ENCODE measurements around the gene LYG1. TPM values are rescaled to one million over a fixed set of nuclear protein-coding genes. Genes with fewer than 3 reads are reported as not detected.

The LYG1 gene
- total RNA-seq, 1 experiment from 2014 or later, result 2.4 TPM

DNA sequence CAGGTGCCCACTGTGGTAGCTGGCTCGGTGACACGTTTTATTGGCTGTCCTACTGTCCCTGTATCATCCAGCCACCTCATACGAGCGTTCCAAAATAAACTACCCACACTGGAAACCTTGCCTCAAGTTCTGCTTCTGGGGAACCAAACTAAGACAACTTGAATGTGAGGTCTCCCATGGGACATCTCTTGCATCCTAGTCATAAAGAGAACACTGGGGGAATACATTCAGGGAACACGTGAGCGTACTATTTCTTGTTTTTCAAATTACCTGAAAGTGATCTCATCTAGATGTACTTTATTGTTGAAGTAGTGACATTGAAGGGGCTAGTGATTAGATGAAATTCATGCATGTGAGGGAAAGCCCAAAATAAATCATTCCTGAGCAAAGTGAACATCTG is 60.6 kb downstream of the LYG1 start:
- no peak overlapping the region for H3K27ac ChIP-seq (ENCODE audit: low read depth, low read length, poor library complexity, severe bottlenecking)
- no peaks in the 10 kb centered on the region for H3K36me3 ChIP-seq (ENCODE audit: insufficient read depth, low read length, poor library complexity, severe bottlenecking)
- no peaks in the 10 kb centered on the region for H3K27me3 ChIP-seq (replicated peaks; ENCODE audit: insufficient read depth, low read depth, low read length, poor library complexity)
- no peak for DNase-seq (ENCODE audit: low spot score)
- TF ChIP-seq CTCF (conservative IDR thresholded peaks at IDR 0.05; ENCODE audit: low read depth, low read length) (no peak), EZH2 (IDR thresholded peaks at IDR 0.05; ENCODE audit: borderline replicate concordance, low read depth, low read length, poor library complexity, severe bottlenecking) (no peak)
- H3K4me1 ChIP-seq (ENCODE audit: insufficient read depth, low read length, poor library complexity, severe bottlenecking), result no peaks in the 10 kb centered on the region
- H3K9me3 ChIP-seq (ENCODE audit: low read depth, low read length, poor library complexity, severe bottlenecking), result no peaks in the 10 kb centered on the region
- intact Hi-C loops (cut with micrococcal nuclease; ENCODE audit: unreplicated experiment), result no loop called here
- CTCF ChIA-PET, result no interaction called here
- POLR2A ChIA-PET (ENCODE audit: low non-redundant PET), result no interaction called here
- no peak overlapping the region for H3K4me3 ChIP-seq (ENCODE audit: low read depth, low read length, poor library complexity, severe bottlenecking)
- BruUV-seq (replicated peaks), result no TSS peak

DNA sequence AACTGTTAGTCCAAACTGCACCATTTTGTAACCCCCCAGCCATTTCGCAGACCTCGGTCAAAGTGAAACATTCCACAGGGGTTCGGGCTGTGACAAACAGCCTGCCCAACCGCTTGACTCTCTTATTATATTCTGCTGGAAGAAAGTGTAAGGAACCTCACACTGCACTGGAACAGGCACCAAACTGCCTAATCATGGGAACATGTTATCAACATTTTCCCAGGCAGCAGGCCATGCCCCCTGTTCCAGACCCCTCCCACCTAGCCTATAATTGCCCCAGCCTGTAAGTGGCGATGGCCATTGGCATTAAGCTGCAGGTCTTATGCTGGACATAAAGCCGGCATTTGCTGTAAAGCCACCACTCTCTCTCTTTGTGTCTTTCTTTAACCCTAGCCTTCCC is 62.4 kb downstream of the LYG1 start:
- no TSS peak for BruUV-seq (replicated peaks)
- no peaks in the 10 kb centered on the region for H3K27me3 ChIP-seq (replicated peaks; ENCODE audit: insufficient read depth, low read depth, low read length, poor library complexity)
- H3K4me1 ChIP-seq (ENCODE audit: insufficient read depth, low read length, poor library complexity, severe bottlenecking), result no peaks in the 10 kb centered on the region
- H3K36me3 ChIP-seq (ENCODE audit: insufficient read depth, low read length, poor library complexity, severe bottlenecking), result no peaks in the 10 kb centered on the region
- intact Hi-C loops (cut with micrococcal nuclease; ENCODE audit: unreplicated experiment), result no loop called here
- DNase-seq (ENCODE audit: low spot score), result no peak
- ChIA-PET POLR2A (ENCODE audit: low non-redundant PET) (no interaction called here), CTCF (no interaction called here)
- H3K4me3 ChIP-seq (ENCODE audit: low read depth, low read length, poor library complexity, severe bottlenecking), result no peak overlapping the region
- TF ChIP-seq CTCF (conservative IDR thresholded peaks at IDR 0.05; ENCODE audit: low read depth, low read length) (no peak), EZH2 (IDR thresholded peaks at IDR 0.05; ENCODE audit: borderline replicate concordance, low read depth, low read length, poor library complexity, severe bottlenecking) (no peak)
- H3K27ac ChIP-seq (ENCODE audit: low read depth, low read length, poor library complexity, severe bottlenecking), result no peak overlapping the region
- no peaks in the 10 kb centered on the region for H3K9me3 ChIP-seq (ENCODE audit: low read depth, low read length, poor library complexity, severe bottlenecking)

Other genes with a start within 250 kb of the LYG1 start
- gene C2orf15, start 159.5 kb downstream of the LYG1 start, total RNA-seq (2021), result 0.56 TPM in 1 of 2 replicates, not detected in the other
- 2.5 and 2.6 TPM in 2 replicates for gene TSGA10, start 146.3 kb downstream of the LYG1 start, total RNA-seq (2021)
- 6.3 and 7.4 TPM in 2 replicates for gene LIPT1, start 146.2 kb downstream of the LYG1 start, total RNA-seq (2021)
- gene MITD1, start 120.1 kb downstream of the LYG1 start, total RNA-seq (2021), result 22.3 and 25.3 TPM in 2 replicates
- 55.4 and 59.9 TPM in 2 replicates for gene MRPL30, start 120.0 kb downstream of the LYG1 start, total RNA-seq (2021)
- not detected in 2 replicates for gene LYG2, start 45.5 kb downstream of the LYG1 start, total RNA-seq (2021)
- gene TXNDC9, start 35.1 kb upstream of the LYG1 start, total RNA-seq (2021), result 39.5 and 43.0 TPM in 2 replicates
- 73.5 and 78.7 TPM in 2 replicates for gene EIF5B, start 36.2 kb upstream of the LYG1 start, total RNA-seq (2021)
- 38.1 and 41.2 TPM in 2 replicates for gene REV1, start 188.8 kb upstream of the LYG1 start, total RNA-seq (2021)